CD4-positive, alpha-beta T cell treated with Interferon gamma for 1 hour (primary cell): ENCODE measurements around the gene TSPEAR.

Experiments used
- DNase-seq: peaks from one replicate; pipeline ENCODE4 v3.0.0-alpha.2; 2020

TSPEAR gene

DNA sequence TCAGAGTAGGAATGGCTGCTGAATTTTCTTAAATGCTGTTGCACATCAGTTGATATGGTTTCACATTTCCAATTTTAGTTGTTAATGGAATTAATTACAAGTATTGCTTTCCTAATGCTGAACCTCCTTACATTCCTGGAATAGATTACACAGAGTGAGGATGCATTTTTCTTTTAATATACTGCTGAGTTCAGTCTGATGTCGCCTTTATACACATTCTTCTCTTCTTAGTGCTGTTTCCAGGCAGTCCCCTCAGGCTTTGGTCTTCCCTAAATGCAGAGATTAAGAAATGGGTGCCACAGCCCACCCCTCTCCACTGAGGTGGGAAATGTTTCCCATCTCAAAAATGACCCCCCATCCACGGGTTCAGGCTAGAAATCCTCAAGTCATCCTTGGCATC lies 6.7 kb upstream of the TSPEAR start:
- DNase-seq, result no peak

GRCh38 chr21:44716984-44717383 lies 5.6 kb upstream of the TSPEAR start:
- DNase-seq, result no peak

DNA sequence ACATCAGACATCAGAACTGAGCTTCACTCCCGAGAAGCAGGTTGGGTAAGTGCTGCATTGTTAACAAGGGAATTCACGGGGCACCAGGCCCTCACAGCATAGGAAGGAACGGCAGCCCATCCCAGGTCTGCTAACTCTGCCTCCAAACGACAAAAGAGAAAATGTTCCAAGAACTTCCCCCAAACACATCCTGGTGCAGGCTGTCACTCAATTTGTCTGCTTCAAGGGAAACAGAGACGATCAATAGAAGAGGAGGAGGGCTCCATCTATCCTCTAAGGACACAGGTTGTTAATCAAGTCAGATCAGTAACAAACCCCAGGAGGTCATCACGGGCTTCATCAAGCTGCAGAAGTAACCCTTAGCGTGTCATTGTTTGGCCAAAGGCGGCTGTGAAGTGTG lies 3.5 kb upstream of the TSPEAR start:
- DNase-seq, result no peak

DNA sequence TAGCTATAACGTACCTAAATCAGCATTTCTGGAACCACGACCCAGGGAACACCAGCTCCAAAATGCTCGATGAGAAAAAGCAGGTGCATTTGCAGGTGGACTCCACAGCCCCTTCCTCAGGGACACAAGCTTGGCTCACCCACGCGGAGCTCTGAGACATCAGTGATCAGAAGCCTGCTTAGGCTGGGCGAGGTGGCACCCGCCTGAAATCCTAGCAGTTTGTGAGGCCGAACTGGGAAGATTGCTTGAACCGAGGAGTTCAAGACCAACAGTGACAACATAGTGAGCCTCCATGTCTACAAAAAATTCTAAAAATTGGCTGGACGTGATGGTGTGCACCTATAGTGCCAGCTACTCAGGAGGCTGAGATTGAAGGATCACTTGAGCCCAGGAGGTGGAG lies 2.5 kb upstream of the TSPEAR start:
- no peak for DNase-seq

GRCh38 chr21:44713130-44713529 lies 1.8 kb upstream of the TSPEAR start:
- no peak for DNase-seq

DNA sequence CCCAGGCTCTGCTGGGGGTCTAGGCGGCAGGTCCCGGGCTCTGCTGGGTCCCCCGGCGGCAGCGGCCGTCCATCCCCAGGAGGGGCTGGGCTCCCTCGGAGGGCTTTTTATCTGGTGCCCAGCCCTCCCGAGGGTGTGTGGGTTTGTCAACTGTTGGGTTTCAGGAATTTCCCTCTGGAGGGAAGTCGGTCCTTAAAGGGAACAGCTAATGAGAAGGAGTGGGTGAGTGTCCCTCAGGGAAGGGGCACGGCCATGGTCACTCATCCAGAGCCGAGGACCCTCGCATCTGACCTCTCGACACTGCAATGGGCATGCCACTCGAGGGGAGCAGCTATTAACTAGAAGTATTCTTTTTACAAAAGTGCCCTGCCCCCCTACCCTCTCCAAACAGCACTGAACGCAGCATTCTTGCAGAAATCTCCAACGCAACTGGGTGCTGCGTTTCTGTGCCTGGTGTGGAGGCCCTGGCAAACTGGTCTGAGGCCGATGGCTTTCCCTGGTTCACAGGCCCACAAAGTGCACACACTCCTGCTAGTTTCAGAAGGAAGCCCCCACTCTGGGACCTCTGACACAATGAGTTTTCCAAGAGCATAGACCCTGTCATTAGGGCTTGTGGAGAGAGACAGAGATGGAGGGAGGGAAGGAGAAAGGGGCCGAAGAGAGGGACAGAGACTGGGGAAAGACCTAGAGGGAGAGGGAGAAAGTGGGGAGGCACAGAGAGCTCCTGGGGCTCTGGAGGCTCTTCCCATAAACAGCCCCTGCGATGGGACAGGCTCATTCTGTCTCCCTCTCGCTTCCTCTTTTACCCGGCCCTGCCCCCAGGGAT lies 1.0 kb upstream of the TSPEAR start:
- no peak for DNase-seq

- no peak for DNase-seq
These were observed 531 bp downstream of the TSPEAR start for GRCh38 chr21:44710756-44711326.

DNA sequence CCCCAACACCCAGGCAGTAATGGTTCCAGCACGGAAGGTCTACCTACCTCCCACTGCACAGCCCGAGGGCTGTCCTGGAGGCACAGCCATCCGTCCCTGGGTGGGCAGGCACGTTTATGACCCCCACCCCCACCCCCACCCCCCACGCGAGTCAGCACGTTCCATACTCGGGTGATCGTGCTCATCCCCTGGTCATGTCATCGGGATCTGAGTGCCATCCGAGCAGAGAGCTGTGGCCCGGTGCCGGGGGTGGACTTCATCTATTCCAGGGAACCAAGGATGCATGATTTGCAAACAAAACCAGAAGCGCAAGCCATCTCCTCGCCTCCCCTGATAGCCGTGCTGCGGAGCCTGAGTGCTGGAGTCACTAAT lies 1.1 kb downstream of the TSPEAR start:
- DNase-seq, result no peak

- no peak for DNase-seq
These were observed 1.7 kb downstream of the TSPEAR start for GRCh38 chr21:44709426-44710293.

DNA sequence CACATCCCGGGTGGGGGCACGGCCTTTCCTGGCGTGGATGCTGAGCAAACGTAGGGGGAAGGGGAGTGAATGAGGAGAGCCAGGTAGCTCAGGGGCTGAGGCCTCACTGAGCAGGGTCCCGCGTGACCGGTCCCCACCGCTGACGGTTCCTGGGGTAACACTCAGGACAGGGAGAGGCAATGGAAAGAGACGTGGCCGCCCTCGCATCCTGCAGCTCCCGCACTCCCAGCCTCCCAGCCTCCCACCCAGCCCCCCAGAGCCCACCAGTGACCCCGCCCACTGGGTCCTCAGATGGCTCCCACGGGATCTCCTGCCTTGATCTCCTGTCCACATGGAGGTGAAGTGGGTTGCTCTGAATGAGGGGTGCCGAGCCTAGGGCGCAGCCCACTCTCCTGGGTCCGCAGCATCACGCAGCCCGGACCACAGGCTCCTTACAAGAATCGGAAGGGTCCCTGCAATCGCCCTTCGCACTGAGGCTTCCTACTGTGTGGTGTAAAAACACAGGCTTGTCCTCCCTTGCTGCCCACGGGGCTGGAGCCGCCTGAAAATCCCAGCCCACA lies 2.4 kb downstream of the TSPEAR start:
- DNase-seq, result no peak

DNA sequence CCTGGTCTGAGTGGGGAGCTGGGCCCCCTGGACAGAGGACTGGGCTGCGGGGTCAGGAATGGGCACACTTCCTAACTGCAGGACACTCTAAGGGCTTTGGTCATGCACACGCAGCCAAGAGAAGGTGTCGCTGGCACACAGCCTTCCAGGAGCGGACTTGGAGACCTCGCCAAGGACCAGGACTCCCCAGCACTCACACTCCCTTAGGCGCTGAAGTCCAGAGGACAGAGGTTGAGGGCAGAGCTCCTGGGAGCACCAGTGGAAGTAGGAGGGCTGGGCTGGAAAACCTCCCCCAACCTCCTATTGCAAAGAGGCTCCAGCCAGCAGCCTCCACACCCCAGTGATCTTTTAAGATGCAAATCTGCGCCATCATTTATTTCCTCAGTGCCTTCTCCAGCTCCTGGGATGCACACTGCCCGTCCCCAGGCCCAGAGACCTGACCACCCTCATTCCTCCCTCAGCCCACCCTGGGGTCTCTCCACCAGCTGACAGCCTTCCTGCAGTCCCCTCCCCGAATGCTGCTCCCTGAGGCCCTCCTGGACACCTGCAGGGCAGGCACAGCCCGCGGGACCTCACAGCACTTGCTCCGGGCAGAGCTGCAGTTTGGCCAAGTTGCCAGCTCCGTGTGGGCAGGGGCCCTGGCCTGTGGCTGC lies 3.0 kb downstream of the TSPEAR start:
- no peak for DNase-seq

DNA sequence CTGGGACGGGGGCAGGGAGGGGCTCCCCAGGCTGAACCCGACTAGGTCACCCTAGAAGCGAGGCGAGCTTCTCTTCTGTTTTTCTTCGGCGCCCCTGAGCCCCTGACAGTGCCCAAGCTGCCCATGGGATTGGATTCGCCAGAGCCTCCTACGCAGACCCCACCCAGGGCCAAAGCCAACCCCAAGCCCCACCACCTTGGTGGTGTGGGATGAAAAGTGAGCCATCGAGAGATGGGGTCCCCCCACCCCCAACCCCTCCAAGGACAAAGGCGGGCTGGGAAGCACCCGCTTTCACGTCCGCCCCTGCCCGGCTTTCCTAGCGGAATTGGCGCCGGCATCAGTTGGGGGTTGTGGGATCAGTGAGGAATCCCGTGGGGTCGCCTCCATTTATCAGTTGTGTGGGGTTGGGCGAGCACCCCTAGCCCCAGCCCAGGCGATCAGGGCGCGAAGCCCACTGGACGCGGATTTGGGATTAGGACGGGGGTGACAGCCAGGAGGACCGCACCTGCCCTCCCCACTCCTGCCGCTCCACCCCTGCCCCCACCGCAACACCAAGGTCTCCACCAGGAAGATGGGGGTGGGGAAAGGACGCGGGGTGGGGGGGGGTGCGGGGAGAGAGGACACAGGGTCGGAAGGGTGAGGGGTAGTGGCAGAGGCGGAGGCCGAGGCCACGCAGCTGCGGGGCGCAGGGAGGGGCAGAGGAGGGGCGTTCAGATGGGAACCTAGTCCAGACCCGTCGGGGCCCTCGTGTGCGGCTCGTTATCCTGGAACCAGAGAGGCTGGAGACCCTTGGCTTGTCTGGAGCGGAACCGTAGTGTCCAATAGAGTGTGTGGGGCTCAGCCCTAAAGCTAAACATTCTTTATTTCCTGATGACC lies 4.4 kb downstream of the TSPEAR start:
- DNase-seq, result no peak

DNA sequence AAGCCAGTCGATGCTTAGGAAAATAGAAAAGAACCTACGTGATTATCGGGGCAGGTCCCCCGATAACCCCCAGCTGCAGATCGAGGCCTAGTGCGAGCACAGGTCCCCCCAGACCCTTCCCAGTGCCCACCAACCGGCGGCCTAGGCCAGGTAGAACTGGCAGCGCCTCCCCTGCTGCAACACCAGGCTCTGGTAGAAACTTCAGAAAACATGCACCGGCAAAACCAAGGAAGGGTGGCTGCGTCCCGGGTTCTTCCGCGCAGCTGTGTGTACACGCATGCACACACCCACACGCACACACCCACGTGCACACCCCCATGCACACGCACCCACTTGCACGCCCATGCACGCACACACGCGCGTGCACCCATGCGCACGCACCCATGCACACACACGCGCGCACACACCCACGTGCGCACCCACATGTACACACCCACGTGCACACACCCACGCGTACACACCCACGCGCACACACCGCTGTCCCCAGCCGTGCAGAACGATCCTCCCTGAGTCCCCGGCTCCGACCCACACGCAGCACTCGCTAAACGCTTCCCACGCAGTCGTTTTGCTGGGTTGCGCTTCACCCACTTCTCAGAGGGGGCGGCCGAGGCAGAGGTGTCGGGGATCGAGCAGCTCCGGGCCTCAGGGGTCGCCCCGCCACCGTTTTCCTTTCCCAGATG lies 5.2 kb downstream of the TSPEAR start:
- DNase-seq, result no peak

GRCh38 chr21:44704636-44705001 lies 6.8 kb downstream of the TSPEAR start:
- DNase-seq, result no peak

DNA sequence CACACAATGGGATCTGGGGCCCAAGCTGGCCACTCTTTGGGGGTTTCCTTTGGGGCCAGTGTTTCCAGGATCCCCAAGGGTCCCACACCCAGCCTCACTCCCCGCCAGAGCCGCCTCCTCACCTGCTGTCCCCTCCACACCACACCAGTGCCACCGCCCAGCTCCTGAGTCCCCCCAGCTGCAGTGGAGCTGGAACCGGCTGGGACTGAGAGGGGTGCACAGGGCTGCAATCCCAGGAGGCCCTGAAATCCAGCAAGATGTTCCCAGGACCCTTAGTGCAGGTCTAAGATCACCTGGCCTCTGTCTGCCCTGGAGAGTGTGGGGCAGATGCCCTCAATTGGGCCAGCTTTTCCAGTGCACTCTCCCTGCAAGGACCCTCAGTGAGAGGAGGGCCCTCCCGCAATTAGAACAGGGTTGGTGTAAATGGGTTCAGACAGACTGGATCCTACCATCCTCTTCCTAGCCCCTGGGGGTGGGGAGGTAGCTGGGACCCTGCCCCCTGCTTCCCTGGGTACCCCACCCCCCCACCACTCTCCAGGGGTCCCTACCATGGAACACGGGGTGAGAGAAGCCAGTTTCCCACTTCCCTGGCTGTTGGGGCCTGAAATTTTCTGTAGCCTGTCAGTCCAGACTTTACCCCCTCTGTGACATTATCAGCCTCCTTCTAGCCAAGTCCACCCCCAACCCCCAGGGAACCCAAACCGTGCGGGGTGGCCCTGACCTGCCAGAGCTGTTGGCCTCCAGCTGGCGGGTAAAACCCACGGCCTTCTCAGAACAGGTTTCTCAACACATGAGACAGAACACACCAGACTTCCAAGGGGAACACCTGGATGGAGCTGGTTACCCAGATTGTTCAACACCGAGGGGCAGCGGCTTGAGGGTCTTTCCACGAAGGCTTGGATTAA lies 7.4 kb downstream of the TSPEAR start:
- DNase-seq, result no peak

DNA sequence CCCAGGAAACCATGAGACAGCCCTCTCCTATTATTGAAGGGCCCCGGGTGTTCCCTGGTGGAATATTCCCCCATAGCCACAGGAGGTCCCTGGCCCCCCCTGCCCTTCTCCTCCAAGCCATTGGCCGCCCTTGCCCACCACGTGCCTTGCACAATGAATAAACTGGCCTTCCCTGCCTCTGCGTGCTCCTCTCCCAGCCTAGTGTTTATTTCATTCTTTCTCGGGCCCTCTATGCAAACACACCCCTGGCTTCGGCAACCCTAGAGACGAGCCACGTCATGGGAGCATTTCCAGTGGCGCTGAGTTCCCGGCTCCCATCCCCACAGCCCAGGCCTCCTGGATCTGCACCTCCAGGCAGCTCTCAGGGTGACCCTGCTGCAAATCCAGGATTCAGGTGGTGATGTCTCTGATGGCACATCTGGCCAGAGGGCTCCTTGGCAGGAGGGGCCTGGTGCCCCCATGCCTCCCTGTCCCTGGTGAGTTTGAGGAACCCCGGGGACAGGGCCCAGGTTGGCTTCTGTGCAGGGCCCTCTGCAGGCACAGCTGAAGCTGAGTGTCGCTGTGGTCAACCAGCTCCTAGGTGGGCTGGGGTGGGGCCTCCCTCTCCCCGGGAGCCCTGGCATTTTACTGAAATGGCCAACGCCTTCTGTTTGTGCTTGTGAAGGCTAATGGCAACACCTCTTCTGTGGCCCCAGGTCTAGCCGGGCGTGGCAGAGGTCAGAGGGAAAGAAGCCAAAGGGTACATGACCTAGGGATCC lies 8.2 kb downstream of the TSPEAR start:
- DNase-seq, result no peak

DNA sequence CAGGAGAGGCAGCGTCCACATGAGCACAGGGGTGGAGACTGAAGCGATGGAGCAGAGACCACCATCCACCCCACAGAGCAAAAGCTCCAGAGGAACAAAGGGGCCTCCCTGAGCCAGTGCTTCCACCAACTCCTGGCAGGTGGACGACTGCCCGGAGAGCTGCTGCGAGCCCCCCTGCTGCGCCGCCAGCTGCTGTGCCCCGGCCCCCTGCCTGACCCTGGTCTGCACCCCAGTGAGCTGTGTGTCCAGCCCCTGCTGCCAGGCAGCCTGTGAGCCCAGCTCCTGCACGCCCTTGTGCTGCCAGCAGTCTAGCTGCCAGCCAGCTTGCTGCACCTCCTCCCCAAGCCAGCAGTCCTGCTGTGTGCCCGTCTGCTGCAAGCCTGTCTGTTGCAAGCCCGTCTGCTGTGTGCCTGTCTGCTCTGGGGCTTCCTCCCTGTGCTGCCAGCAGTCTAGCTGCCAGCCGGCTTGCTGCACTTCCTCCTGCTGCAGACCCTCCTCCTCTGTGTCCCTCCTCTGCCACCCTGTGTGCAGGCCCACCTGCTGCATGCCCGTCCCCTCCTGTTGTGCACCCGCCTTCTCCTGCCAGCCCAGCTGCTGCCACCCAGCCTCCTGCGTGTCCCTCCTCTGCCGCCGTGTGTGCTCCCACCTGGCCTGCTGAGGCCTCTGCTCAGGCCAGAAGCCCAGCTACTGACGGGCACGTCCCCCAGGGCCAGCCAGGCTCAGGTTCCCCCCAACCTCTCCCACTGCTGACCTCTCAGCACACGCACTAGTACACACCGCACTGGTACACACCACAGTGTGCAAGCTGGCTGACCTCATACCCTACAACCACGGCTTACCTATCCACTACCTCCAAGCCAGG lies 9.0 kb downstream of the TSPEAR start:
- DNase-seq, result no peak

DNA sequence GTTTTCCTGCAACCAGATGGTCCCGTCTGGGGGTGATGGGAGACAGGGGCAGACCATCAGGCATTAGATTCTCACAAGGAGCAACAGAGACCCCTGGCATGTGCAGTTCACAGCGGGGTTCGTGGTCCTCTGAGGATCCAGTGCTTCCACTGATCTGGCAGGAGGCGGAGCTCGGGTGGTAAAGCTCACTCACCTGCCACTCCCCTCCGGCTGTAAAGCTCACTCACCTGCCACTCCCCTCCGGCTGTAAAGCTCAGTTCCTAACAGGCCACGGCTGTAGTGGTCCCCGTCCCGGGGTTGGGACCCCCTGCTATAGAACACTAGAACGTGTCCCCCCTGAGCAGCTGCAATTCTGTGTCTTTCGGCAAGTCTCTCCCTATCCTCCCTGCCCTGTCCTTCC lies 9.8 kb downstream of the TSPEAR start:
- DNase-seq, result no peak

- DNase-seq, result no peak
These were observed 10.4 kb downstream of the TSPEAR start for GRCh38 chr21:44701023-44701400.
